ENCODE measurements around the gene PPP2R2B.

The PPP2R2B gene

GRCh38 chr5:146827901-146828300 lies 50.7 kb downstream of the PPP2R2B start:
- no peak for DNase-seq (ENCODE audit: low read depth)

- DNase-seq (ENCODE audit: low read depth), result no peak
Measured at GRCh38 chr5:146825033-146825432, 53.5 kb downstream of the PPP2R2B start.

GRCh38 chr5:146821732-146822131 lies 56.8 kb downstream of the PPP2R2B start:
- DNase-seq (ENCODE audit: low read depth), result no peak

- no peak for DNase-seq (ENCODE audit: low read depth)
Measured at GRCh38 chr5:146820987-146821386, 57.6 kb downstream of the PPP2R2B start.

GRCh38 chr5:146818822-146819221 lies 59.7 kb downstream of the PPP2R2B start:
- DNase-seq (ENCODE audit: low read depth), result no peak

- DNase-seq (ENCODE audit: low read depth), result no peak
Measured at GRCh38 chr5:146817973-146818372, 60.6 kb downstream of the PPP2R2B start.

- DNase-seq (ENCODE audit: low read depth), result no peak
Measured at GRCh38 chr5:146816775-146817387, 61.7 kb downstream of the PPP2R2B start.

- no peak for DNase-seq (ENCODE audit: low read depth)
Measured at GRCh38 chr5:146815411-146815810, 63.1 kb downstream of the PPP2R2B start.

- DNase-seq (ENCODE audit: low read depth), result no peak
Measured at GRCh38 chr5:146813346-146814157, 65.0 kb downstream of the PPP2R2B start.

GRCh38 chr5:146805081-146805480 lies 73.5 kb downstream of the PPP2R2B start:
- DNase-seq (ENCODE audit: low read depth), result no peak

GRCh38 chr5:146802945-146803522 lies 75.5 kb downstream of the PPP2R2B start:
- no peak for DNase-seq (ENCODE audit: low read depth)

- no peak for DNase-seq (ENCODE audit: low read depth)
Measured at GRCh38 chr5:146799671-146800070, 78.9 kb downstream of the PPP2R2B start.

- DNase-seq (ENCODE audit: low read depth), result no peak
Measured at GRCh38 chr5:146799231-146799630, 79.3 kb downstream of the PPP2R2B start.

- no peak for DNase-seq (ENCODE audit: low read depth)
Measured at GRCh38 chr5:146797658-146798057, 80.9 kb downstream of the PPP2R2B start.

GRCh38 chr5:146796911-146797310 lies 81.6 kb downstream of the PPP2R2B start:
- no peak for DNase-seq (ENCODE audit: low read depth)

GRCh38 chr5:146796144-146796543 lies 82.4 kb downstream of the PPP2R2B start:
- DNase-seq (ENCODE audit: low read depth), result no peak

- no peak for DNase-seq (ENCODE audit: low read depth)
Measured at GRCh38 chr5:146794326-146795029, 84.1 kb downstream of the PPP2R2B start.

- DNase-seq (ENCODE audit: low read depth), result no peak
Measured at GRCh38 chr5:146793709-146794108, 84.8 kb downstream of the PPP2R2B start.

GRCh38 chr5:146791471-146791870 lies 87.1 kb downstream of the PPP2R2B start:
- no peak for DNase-seq (ENCODE audit: low read depth)

- DNase-seq (ENCODE audit: low read depth), result no peak
Measured at GRCh38 chr5:146789712-146790653, 88.6 kb downstream of the PPP2R2B start.

- DNase-seq (ENCODE audit: low read depth), result no peak
Measured at GRCh38 chr5:146788898-146789297, 89.7 kb downstream of the PPP2R2B start.

- DNase-seq (ENCODE audit: low read depth), result no peak
Measured at GRCh38 chr5:146785065-146785464, 93.5 kb downstream of the PPP2R2B start.

Measured in activated T-helper 9 cell treated with anti-CD3 and anti-CD28 coated beads, Interleukin-2, amount 50 U/mL, for 16 hours (primary cell).